GM19397 (cell line): ENCODE data around the gene SEZ6L2.
A peak's percentile ranks its signal among the peaks of the same experiment; 100 is the strongest.
"Not testable (repeated sequence)": the region's sequence is repeated elsewhere in the genome, so short reads cannot be mapped to it uniquely, and the experiment has no call there.

Experiments
- ATAC-seq: cut with Tn5 transposase; IDR thresholded peaks from one replicate; pipeline ENCODE4 v1.9.1; 2021; ENCODE audit warnings: mild to moderate bottlenecking, moderate library complexity; ENCODE audit not compliant: unreplicated experiment

The SEZ6L2 gene

GRCh38 chr16:29891525-29892457 is 7.6 kb downstream of the SEZ6L2 start:
- ATAC-seq: no peak

GRCh38 chr16:29889372-29889771 is 10.0 kb downstream of the SEZ6L2 start:
- not testable (repeated sequence) for ATAC-seq

- ATAC-seq: no peak
Measured at GRCh38 chr16:29883987-29884386, 15.4 kb downstream of the SEZ6L2 start.

GRCh38 chr16:29881050-29881449 is 18.3 kb downstream of the SEZ6L2 start:
- ATAC-seq: no peak

GRCh38 chr16:29878172-29878571 is 21.2 kb downstream of the SEZ6L2 start:
- no peak for ATAC-seq

GRCh38 chr16:29877266-29877961 is 21.9 kb downstream of the SEZ6L2 start:
- no peak for ATAC-seq

- ATAC-seq: no peak
Measured at GRCh38 chr16:29876594-29877249, 22.6 kb downstream of the SEZ6L2 start.

- ATAC-seq: no peak
Measured at GRCh38 chr16:29876217-29876593, 23.1 kb downstream of the SEZ6L2 start.

- no peak for ATAC-seq
Measured at GRCh38 chr16:29875206-29875605, 24.1 kb downstream of the SEZ6L2 start.

GRCh38 chr16:29873319-29873718 is 26.0 kb downstream of the SEZ6L2 start:
- ATAC-seq: no peak

- ATAC-seq: no peak
Measured at GRCh38 chr16:29871822-29872546, 27.4 kb downstream of the SEZ6L2 start.

GRCh38 chr16:29869067-29869466 is 30.3 kb downstream of the SEZ6L2 start:
- not testable (repeated sequence) for ATAC-seq

GRCh38 chr16:29868396-29869009 is 30.8 kb downstream of the SEZ6L2 start:
- ATAC-seq: no peak

GRCh38 chr16:29864205-29864604 is 35.1 kb downstream of the SEZ6L2 start:
- ATAC-seq: no peak

GRCh38 chr16:29863669-29863984 is 35.7 kb downstream of the SEZ6L2 start:
- no peak for ATAC-seq

- peak; percentile 85 for ATAC-seq
Measured at GRCh38 chr16:29862884-29863668, 36.3 kb downstream of the SEZ6L2 start, which contains the start of gene CDIPT. Gene CDIPT, minus strand, starts transcription at chr16:29863226. Its CDS starts 369 bp downstream, at chr16:29862857.

GRCh38 chr16:29862383-29862883 is 36.9 kb downstream of the SEZ6L2 start:
- ATAC-seq: no peak

GRCh38 chr16:29860218-29860617 is 39.1 kb downstream of the SEZ6L2 start:
- ATAC-seq: no peak

GRCh38 chr16:29858974-29859373 is 40.4 kb downstream of the SEZ6L2 start:
- ATAC-seq: no peak
